Measurements from ENCODE around the gene TAF3. TPM values are rescaled to one million over a fixed set of nuclear protein-coding genes. Genes with fewer than 3 reads are reported as not detected.

The TAF3 gene
- total RNA-seq, 1 donor from 2014 or later = 12.7 TPM

DNA sequence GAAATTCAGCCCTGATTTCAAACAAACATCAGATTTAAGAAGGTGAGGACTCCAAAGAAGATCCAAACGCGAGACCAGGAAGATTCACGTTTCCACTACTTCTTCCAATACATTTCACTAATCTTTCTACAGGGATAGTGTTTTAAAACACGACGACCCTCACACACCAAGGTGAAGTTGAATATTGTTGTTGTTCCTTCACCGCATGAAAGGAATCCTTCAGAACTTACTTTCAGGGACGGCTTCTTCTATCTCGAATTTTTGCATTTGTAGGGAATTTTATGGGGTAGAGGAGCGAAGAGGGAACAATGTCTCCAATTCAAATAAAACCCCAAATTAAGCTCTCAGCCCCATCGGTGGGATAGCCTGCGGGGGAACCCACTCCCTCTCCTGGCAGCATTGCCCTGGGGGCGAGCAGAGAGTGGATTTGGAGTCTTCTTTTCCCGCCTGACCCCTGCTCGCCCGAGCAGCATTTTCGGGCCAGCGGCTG is 234.7 kb downstream of the TAF3 start:
- no peak for DNase-seq
- TF ChIP-seq, protein P1, sequence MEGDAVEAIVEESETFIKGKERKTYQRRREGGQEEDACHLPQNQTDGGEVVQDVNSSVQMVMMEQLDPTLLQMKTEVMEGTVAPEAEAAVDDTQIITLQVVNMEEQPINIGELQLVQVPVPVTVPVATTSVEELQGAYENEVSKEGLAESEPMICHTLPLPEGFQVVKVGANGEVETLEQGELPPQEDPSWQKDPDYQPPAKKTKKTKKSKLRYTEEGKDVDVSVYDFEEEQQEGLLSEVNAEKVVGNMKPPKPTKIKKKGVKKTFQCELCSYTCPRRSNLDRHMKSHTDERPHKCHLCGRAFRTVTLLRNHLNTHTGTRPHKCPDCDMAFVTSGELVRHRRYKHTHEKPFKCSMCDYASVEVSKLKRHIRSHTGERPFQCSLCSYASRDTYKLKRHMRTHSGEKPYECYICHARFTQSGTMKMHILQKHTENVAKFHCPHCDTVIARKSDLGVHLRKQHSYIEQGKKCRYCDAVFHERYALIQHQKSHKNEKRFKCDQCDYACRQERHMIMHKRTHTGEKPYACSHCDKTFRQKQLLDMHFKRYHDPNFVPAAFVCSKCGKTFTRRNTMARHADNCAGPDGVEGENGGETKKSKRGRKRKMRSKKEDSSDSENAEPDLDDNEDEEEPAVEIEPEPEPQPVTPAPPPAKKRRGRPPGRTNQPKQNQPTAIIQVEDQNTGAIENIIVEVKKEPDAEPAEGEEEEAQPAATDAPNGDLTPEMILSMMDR (IDR thresholded peaks at IDR 0.05; ENCODE audit: borderline replicate concordance) = no peak
- no peaks in the 10 kb centered on the region for H3K36me3 ChIP-seq
- peaks cover 100% of the 10 kb centered on the region for H3K27me3 ChIP-seq (ENCODE audit: low read depth)
- intact Hi-C loops (cut with micrococcal nuclease) = no loop called here
- H3K4me3 ChIP-seq = peak overlapping the region; percentile 66
- no peak overlapping the region for H3K27ac ChIP-seq (replicated peaks)
- H3K4me1 ChIP-seq = peaks cover 74% of the 10 kb centered on the region
- no peaks in the 10 kb centered on the region for H3K9me3 ChIP-seq (replicated peaks)

DNA sequence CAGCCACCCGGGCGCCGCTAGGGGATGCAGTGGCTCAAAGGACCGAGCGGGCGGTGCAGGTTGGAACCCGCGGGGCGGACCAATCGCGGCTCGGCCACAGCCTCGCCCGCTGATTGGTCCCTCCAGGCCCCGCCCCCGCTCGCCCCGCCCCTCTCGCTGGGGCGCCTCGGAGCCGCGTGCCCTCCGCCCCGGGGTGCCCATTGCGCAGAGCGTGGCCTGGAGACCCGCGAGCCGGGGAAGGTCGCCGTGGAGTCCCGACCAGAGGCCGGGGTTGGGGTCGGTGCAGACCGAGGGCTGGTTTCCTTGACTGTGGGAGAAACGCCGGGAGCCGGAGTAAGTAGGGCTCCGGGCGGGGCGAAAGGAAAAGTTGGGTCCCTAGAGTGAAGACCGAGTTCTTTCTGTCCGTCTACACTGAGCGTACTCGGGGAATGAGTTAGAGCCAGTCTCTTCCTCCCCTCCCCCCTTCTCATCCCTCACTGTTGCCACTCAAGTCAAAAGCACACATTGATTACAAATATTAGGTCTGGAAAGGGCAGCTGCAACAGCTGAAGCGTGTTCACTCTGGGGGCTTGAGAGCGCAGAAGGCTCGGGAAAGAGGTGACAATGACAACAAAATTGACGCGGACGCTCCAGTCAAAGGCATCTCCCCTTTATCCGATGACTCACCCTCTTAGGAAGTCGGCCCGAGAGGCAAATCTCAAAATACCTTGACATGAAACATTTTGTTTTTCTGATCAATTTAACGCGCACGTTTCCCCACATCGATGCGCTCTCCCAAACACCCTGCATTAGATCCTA is 235.3 kb downstream of the TAF3 start:
- intact Hi-C loops (cut with micrococcal nuclease) = no loop called here
- peak overlapping the region; percentile 74 for H3K27ac ChIP-seq (replicated peaks)
- H3K4me1 ChIP-seq = peaks cover 77% of the 10 kb centered on the region
- DNase-seq = peak; percentile 78
- H3K36me3 ChIP-seq = no peaks in the 10 kb centered on the region
- H3K4me3 ChIP-seq = peak overlapping the region; percentile 66
- TF ChIP-seq, protein P1 (IDR thresholded peaks at IDR 0.05; ENCODE audit: borderline replicate concordance) = peak; percentile 78
- H3K9me3 ChIP-seq (replicated peaks) = no peaks in the 10 kb centered on the region
- H3K27me3 ChIP-seq (ENCODE audit: low read depth) = peaks cover 100% of the 10 kb centered on the region

DNA sequence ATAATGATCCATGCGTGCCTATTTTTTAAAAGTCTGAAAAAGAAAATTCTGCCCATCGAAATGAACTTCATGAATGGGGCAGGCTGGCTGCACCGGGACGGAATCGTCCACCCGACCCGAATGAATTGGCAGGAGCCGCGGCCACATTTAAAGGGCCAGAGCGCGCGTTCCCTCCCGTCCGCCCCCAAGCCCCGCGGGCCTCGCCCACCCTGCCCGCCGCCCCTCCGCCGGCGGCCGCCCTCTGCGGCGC is 235.9 kb downstream of the TAF3 start:
- H3K36me3 ChIP-seq = no peaks in the 10 kb centered on the region
- H3K4me1 ChIP-seq = peaks cover 75% of the 10 kb centered on the region
- no peak for DNase-seq
- no peaks in the 10 kb centered on the region for H3K9me3 ChIP-seq (replicated peaks)
- intact Hi-C loops (cut with micrococcal nuclease) = no loop called here
- H3K4me3 ChIP-seq = peak overlapping the region; percentile 66
- peaks cover 100% of the 10 kb centered on the region for H3K27me3 ChIP-seq (ENCODE audit: low read depth)
- H3K27ac ChIP-seq (replicated peaks) = peak overlapping the region; percentile 74
- TF ChIP-seq, protein P1 (IDR thresholded peaks at IDR 0.05; ENCODE audit: borderline replicate concordance) = no peak

DNA sequence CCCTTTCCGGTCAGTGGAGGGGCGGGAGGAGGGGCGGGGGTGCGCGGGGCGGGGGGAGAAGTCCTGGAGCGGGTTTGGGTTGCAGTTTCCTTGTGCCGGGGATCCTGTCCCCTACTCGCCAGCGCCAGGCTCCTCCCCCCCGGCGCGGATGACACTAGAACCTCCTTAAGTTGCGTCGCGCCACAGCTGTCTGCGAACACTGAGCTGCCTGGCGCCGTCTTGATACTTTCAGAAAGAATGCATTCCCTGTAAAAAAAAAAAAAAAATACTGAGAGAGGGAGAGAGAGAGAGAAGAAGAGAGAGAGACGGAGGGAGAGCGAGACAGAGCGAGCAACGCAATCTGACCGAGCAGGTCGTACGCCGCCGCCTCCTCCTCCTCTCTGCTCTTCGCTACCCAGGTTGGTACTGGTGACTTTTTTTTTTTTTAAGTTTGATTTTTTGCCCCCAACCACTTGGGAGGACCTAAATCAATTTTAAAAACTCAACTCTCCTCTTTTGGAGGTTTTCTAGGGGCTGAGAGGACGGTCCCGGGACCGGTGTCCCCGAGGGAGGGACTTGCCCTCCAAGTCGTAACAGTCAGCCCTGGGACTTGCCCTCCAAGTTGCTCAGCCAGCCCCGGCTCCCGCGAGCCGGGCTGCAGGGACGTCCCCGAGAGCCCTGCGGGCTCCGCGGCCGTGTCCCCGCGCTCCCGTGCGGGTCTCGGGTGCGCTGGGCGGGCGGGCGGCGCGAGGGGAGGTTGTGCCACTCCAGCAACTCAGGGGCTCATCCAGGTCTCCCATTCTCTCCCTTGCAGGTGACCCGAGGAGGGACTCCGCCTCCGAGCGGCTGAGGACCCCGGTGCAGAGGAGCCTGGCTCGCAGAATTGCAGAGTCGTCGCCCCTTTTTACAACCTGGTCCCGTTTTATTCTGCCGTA is 236.4 kb downstream of the TAF3 start, which contains the start of gene GATA3:
GATA3 (plus strand) TSS at position 195 of the 914 bp plus-strand sequence. CDS start 968 bp downstream, outside the sequence.
- peak; percentile 62 for DNase-seq
- Histone ChIP-seq H3K36me3 (no peaks in the 10 kb centered on the region), H3K4me3 (peak within 1 kb of the TSS; percentile 66), H3K27me3 (ENCODE audit: low read depth) (peaks cover 100% of the 10 kb centered on the region), H3K27ac (replicated peaks) (peak within 1 kb of the TSS; percentile 74), H3K4me1 (peaks cover 75% of the 10 kb centered on the region), H3K9me3 (replicated peaks) (no peaks in the 10 kb centered on the region)
- TF ChIP-seq, protein P1 (IDR thresholded peaks at IDR 0.05; ENCODE audit: borderline replicate concordance) = no peak
- intact Hi-C loops (cut with micrococcal nuclease) = no loop called here
